ENCODE results near the gene ASPN.

DNA sequence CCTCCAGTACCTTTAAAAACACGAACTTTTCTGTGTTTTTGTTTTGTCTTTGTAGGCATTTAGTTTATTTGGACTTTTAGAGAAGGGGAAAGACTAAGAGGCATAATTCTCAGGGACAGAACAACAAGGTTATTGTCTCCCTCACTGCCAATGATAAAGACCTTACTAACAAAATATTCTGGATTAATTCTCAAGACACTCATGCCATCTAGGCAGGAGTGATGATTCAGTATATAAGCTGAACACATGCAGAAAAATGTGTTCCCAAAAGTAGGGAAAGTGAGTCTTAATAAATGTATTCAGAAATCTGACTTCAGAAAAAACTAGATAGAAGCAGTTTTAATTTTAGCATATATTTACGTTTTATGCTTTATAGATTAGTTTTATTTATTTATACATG, 17.4 kb upstream of the ASPN start:
- TF ChIP-seq CTCF (IDR thresholded peaks at IDR 0.05; ENCODE audit: poor library complexity, severe bottlenecking), result no peak
- no peak for TF ChIP-seq EZH2 (IDR thresholded peaks at IDR 0.05; ENCODE audit: borderline replicate concordance, insufficient read depth, low read length, poor library complexity, severe bottlenecking)
- TF ChIP-seq, protein P1, sequence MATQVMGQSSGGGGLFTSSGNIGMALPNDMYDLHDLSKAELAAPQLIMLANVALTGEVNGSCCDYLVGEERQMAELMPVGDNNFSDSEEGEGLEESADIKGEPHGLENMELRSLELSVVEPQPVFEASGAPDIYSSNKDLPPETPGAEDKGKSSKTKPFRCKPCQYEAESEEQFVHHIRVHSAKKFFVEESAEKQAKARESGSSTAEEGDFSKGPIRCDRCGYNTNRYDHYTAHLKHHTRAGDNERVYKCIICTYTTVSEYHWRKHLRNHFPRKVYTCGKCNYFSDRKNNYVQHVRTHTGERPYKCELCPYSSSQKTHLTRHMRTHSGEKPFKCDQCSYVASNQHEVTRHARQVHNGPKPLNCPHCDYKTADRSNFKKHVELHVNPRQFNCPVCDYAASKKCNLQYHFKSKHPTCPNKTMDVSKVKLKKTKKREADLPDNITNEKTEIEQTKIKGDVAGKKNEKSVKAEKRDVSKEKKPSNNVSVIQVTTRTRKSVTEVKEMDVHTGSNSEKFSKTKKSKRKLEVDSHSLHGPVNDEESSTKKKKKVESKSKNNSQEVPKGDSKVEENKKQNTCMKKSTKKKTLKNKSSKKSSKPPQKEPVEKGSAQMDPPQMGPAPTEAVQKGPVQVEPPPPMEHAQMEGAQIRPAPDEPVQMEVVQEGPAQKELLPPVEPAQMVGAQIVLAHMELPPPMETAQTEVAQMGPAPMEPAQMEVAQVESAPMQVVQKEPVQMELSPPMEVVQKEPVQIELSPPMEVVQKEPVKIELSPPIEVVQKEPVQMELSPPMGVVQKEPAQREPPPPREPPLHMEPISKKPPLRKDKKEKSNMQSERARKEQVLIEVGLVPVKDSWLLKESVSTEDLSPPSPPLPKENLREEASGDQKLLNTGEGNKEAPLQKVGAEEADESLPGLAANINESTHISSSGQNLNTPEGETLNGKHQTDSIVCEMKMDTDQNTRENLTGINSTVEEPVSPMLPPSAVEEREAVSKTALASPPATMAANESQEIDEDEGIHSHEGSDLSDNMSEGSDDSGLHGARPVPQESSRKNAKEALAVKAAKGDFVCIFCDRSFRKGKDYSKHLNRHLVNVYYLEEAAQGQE (IDR thresholded peaks at IDR 0.05; ENCODE audit: borderline replicate concordance), result no peak
- TF ChIP-seq POLR2AphosphoS5 (IDR thresholded peaks at IDR 0.05), result no peak
- TF ChIP-seq EP300 (conservative IDR thresholded peaks at IDR 0.05; ENCODE audit: poor library complexity, severe bottlenecking), result no peak
- TF ChIP-seq TAF1 (IDR thresholded peaks at IDR 0.05; ENCODE audit: low read depth), result no peak
- no peak for TF ChIP-seq RAD21 (conservative IDR thresholded peaks at IDR 0.05)

Measured in neural cell (in vitro differentiated cells).